ENCODE data around the gene AMER1.
"Not testable (repeated sequence)": the region's sequence is repeated elsewhere in the genome, so short reads cannot be mapped to it uniquely, and the experiment has no call there.

The AMER1 gene

GRCh38 chrX:64205441-64205734 lies at the start of gene AMER1:
Gene AMER1 (minus strand): TSS chrX:64205708. CDS start chrX:64193286, 12,422 bp downstream.
- no peak for DNase-seq

GRCh38 chrX:64230123-64230970 lies 24.8 kb upstream of the AMER1 start, which contains the start of gene ASB12:
Gene ASB12 (minus strand): TSS chrX:64230607. CDS start chrX:64225650, 4,957 bp downstream.
- DNase-seq, result no peak

GRCh38 chrX:64229154-64229553 lies 23.6 kb upstream of the AMER1 start:
- DNase-seq, result no peak

- DNase-seq, result no peak
These were observed 12.5 kb upstream of the AMER1 start for GRCh38 chrX:64218023-64218422.

- DNase-seq, result not testable (repeated sequence)
These were observed 8.5 kb upstream of the AMER1 start for GRCh38 chrX:64213989-64214388.

GRCh38 chrX:64206556-64207162 lies 1.2 kb upstream of the AMER1 start:
- DNase-seq, result no peak

- DNase-seq, result peak; percentile 74
These were observed 410 bp upstream of the AMER1 start for GRCh38 chrX:64205735-64206501.

GRCh38 chrX:64204701-64205440 lies 637 bp downstream of the AMER1 start:
- peak; percentile 4 for DNase-seq

- no peak for DNase-seq
These were observed 1.3 kb downstream of the AMER1 start for GRCh38 chrX:64204252-64204651.

- DNase-seq, result no peak
These were observed 2.6 kb downstream of the AMER1 start for GRCh38 chrX:64202808-64203325.

GRCh38 chrX:64198036-64198435 lies 7.5 kb downstream of the AMER1 start:
- DNase-seq, result no peak

GRCh38 chrX:64196606-64197005 lies 8.9 kb downstream of the AMER1 start:
- no peak for DNase-seq

GRCh38 chrX:64195862-64196261 lies 9.6 kb downstream of the AMER1 start:
- DNase-seq, result no peak

- no peak for DNase-seq
These were observed 12.8 kb downstream of the AMER1 start for GRCh38 chrX:64192673-64193072.

- no peak for DNase-seq
These were observed 13.5 kb downstream of the AMER1 start for GRCh38 chrX:64192040-64192439.

GRCh38 chrX:64191281-64192010 lies 14.1 kb downstream of the AMER1 start:
- no peak for DNase-seq

- DNase-seq, result no peak
These were observed 15.3 kb downstream of the AMER1 start for GRCh38 chrX:64190136-64190740.

GRCh38 chrX:64188901-64189300 lies 16.6 kb downstream of the AMER1 start:
- DNase-seq, result no peak

- DNase-seq, result no peak
These were observed 17.8 kb downstream of the AMER1 start for GRCh38 chrX:64187762-64188150.

- no peak for DNase-seq
These were observed 18.3 kb downstream of the AMER1 start for GRCh38 chrX:64186974-64187761.

GRCh38 chrX:64184396-64184795 lies 21.1 kb downstream of the AMER1 start:
- no peak for DNase-seq
